Measurements from ENCODE around the gene SSH3.

SSH3 gene

GRCh38 chr11:67354075-67355022 is 51.0 kb downstream of the SSH3 start:
- no peak for TF ChIP-seq TCF12 (IDR thresholded peaks at IDR 0.05; ENCODE audit: low read depth)
- TF ChIP-seq ZBTB7A (IDR thresholded peaks at IDR 0.05; ENCODE audit: low read depth): 0 out of 2 replicates have a peak, but pooled peaks have one; percentile 4
- TF ChIP-seq RAD21 (IDR thresholded peaks at IDR 0.05; ENCODE audit: low read depth): no peak
- TF ChIP-seq EGR1 (IDR thresholded peaks at IDR 0.05): peak; percentile 13; the same call in 1 of the 2 replicates
- TF ChIP-seq EP300 (IDR thresholded peaks at IDR 0.05; ENCODE audit: borderline replicate concordance): peak; percentile 49; the same call in 1 of the 2 replicates

GRCh38 chr11:67355023-67355793 is 51.9 kb downstream of the SSH3 start:
- TF ChIP-seq TAF1 (IDR thresholded peaks at IDR 0.05; ENCODE audit: low read depth) (no peak), ZBTB7A (IDR thresholded peaks at IDR 0.05; ENCODE audit: low read depth) (peak; percentile 5; the same call in 1 of the 2 replicates)

- no peak for TF ChIP-seq TEAD4 (IDR thresholded peaks at IDR 0.05)
- no peak for TF ChIP-seq MAX (IDR thresholded peaks at IDR 0.05)
- TF ChIP-seq EP300 (IDR thresholded peaks at IDR 0.05; ENCODE audit: borderline replicate concordance): no peak
Measured at GRCh38 chr11:67355794-67356386, 52.6 kb downstream of the SSH3 start.

- TF ChIP-seq NFIC (IDR thresholded peaks at IDR 0.05): no peak
- TF ChIP-seq TAF1 (IDR thresholded peaks at IDR 0.05; ENCODE audit: low read depth): no peak
- TF ChIP-seq ZBTB7A (IDR thresholded peaks at IDR 0.05; ENCODE audit: low read depth): no peak
- no peak for TF ChIP-seq CREB1 (IDR thresholded peaks at IDR 0.05; ENCODE audit: low read depth)
- TF ChIP-seq USF1 (IDR thresholded peaks at IDR 0.05): no peak
- TF ChIP-seq TCF12 (IDR thresholded peaks at IDR 0.05; ENCODE audit: low read depth): no peak
- TF ChIP-seq EGR1 (IDR thresholded peaks at IDR 0.05): no peak
- TF ChIP-seq CEBPB (IDR thresholded peaks at IDR 0.05): no peak
- TF ChIP-seq TEAD4 (IDR thresholded peaks at IDR 0.05): no peak
- TF ChIP-seq MAX (IDR thresholded peaks at IDR 0.05): no peak
- no peak for TF ChIP-seq RAD21 (IDR thresholded peaks at IDR 0.05; ENCODE audit: low read depth)
- no peak for TF ChIP-seq FOXM1 (IDR thresholded peaks at IDR 0.05; ENCODE audit: borderline replicate concordance, low read depth)
- TF ChIP-seq YY1 (IDR thresholded peaks at IDR 0.05; ENCODE audit: low read depth): no peak
- no peak for TF ChIP-seq REST (IDR thresholded peaks at IDR 0.05; ENCODE audit: low read depth)
- no peak for TF ChIP-seq EP300 (IDR thresholded peaks at IDR 0.05; ENCODE audit: borderline replicate concordance)
Measured at GRCh38 chr11:67356387-67356863, 53.1 kb downstream of the SSH3 start.

- no peak for TF ChIP-seq CEBPB (IDR thresholded peaks at IDR 0.05)
- peak; percentile 99 for TF ChIP-seq RAD21 (IDR thresholded peaks at IDR 0.05; ENCODE audit: low read depth)
- peak; percentile 41; the same call in 1 of the 2 replicates for TF ChIP-seq MAX (IDR thresholded peaks at IDR 0.05)
- 0 out of 2 replicates have a peak, but pooled peaks have one; percentile 22 for TF ChIP-seq EGR1 (IDR thresholded peaks at IDR 0.05)
Measured at GRCh38 chr11:67356864-67357561, 53.7 kb downstream of the SSH3 start.

GRCh38 chr11:67357831-67358670 is 54.7 kb downstream of the SSH3 start:
- no peak for TF ChIP-seq YY1 (IDR thresholded peaks at IDR 0.05; ENCODE audit: low read depth)
- TF ChIP-seq ZBTB7A (IDR thresholded peaks at IDR 0.05; ENCODE audit: low read depth): no peak
- TF ChIP-seq CREB1 (IDR thresholded peaks at IDR 0.05; ENCODE audit: low read depth): no peak
- TF ChIP-seq RAD21 (IDR thresholded peaks at IDR 0.05; ENCODE audit: low read depth): no peak
- no peak for TF ChIP-seq MAX (IDR thresholded peaks at IDR 0.05)
- TF ChIP-seq TAF1 (IDR thresholded peaks at IDR 0.05; ENCODE audit: low read depth): no peak
- no peak for TF ChIP-seq REST (IDR thresholded peaks at IDR 0.05; ENCODE audit: low read depth)
